GM10847 (cell line): ENCODE results near the gene LKAAEAR1.
A peak's percentile ranks its signal among the peaks of the same experiment; 100 is the strongest.

Experiments used
- POLR2A ChIP-seq: IDR thresholded peaks from 2 replicates; pipeline ENCODE4 v1.6.1; 2011; ENCODE audit not compliant: insufficient read length; ENCODE audit errors: extremely low read depth

Gene LKAAEAR1

DNA sequence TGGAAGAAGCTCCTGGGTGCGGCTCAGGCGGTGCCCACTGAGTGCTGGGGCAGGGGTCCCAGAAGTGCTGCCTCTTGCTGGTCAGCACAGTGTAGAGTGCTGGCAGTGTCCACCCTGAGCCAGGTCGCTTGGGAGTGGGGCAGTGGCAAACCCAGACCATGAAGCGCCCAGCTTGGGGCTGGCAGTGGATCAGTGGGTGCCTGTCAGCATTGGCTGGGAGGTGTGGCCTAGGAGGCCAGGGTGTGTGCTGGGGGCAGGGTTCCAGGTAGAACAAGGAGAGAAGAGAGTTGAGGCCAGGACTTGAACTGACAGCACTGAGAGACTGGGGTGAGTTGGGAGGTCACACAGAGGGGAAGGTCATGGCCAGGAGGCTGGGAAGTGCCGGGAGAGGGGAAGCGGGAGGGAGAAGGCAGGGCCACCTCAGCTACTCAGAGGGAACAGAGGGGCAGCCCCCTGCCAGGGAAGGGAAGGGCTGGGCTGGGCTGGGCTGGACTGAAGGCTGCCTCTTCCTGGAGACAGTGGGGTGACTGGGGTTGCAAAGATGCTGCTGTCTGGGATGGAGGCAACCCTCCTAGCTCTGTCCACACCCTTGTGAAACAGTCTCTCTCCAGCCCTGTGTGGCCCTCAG is 17.1 kb downstream of the LKAAEAR1 start:
- TF ChIP-seq POLR2A, result no peak

DNA sequence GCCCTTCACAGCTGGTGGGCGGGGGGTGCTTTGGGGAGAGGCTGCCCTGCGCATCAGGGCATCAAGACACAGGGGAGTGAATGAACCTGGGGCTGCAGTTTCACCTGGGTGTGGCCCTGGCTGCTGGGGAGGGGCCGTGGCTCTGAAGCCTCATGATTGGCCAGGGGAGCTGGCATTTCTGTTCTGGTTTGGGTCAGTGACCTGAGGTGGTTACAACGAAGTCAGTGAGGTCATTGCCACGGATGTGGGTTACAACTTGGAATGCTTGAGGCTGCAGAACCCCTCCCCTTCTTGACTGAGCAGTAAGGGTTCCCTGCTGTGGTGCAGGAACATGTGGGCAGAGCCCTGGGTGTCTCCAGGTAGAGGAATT is 18.2 kb downstream of the LKAAEAR1 start:
- TF ChIP-seq POLR2A, result no peak

DNA sequence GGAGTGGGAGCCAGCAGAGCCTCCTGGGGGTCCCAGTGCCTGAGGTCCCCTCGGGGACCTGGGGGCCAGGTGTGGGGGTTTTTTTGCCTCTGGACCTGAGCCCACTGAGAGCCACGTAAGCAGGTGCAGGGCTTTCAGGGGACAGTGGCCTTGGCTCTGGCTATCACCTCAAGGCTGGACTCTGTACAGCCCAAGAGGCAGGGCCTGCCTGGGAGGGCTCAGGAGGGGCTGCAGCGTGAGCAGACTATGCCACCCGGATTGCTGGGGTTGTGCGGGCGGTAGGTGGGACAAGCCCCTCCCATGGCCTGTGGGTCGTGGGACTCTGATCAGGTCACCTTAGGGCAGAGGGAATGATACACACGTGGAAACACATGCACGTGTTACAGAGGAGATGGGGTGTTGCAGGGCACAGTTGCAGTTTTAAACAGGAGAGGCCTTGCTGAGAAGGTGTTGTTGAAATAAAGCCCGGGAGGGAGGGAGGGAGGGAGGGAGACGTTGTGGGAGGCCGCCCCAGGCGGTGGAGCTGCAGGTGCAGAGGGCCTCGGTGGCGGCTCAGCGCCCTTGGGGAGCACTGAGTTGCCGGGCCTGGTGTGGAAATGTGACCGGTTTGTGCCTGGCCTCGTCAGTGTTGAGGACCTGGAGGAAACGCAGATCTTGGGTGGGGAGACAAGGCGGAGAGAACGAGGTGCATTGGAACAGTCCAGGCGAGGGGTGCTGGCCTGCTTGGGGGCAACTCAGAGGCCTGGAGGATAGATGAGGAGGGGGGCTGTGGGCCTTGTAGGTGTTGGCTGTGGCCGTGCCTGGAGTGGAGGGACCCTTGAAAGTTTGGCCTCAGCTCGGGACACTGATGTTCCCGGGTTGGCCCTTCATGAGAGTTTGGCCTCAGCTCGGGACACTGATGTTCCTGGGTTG is 18.9 kb downstream of the LKAAEAR1 start:
- no peak for TF ChIP-seq POLR2A

DNA sequence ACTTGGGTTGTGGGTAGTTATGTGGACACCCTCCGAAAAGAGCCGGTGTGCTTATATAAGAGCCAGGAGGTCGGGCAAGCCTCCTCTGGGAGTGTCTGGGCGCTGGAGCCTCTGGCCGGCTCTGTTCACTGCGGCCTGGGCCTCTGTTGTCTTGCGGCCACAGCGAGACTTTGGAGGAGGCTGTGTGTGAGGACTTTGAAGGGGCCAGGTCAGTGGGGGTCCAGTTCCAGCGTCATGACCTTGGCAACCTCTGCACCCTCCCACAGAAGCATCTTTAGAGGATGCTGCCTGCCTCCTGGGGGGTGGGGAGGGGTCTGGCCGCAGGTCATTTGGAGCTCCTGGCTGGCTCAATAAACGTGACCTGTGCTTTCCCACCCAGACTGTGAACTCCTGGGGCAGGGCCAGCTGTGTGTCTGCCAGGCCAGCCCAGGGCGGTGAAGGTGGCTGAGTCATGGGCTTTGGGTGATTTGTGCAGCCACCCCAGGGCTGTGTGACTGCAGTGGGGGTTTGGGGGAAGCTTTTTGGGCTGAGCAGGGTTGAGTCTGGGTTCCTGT is 20.0 kb downstream of the LKAAEAR1 start:
- TF ChIP-seq POLR2A, result no peak

DNA sequence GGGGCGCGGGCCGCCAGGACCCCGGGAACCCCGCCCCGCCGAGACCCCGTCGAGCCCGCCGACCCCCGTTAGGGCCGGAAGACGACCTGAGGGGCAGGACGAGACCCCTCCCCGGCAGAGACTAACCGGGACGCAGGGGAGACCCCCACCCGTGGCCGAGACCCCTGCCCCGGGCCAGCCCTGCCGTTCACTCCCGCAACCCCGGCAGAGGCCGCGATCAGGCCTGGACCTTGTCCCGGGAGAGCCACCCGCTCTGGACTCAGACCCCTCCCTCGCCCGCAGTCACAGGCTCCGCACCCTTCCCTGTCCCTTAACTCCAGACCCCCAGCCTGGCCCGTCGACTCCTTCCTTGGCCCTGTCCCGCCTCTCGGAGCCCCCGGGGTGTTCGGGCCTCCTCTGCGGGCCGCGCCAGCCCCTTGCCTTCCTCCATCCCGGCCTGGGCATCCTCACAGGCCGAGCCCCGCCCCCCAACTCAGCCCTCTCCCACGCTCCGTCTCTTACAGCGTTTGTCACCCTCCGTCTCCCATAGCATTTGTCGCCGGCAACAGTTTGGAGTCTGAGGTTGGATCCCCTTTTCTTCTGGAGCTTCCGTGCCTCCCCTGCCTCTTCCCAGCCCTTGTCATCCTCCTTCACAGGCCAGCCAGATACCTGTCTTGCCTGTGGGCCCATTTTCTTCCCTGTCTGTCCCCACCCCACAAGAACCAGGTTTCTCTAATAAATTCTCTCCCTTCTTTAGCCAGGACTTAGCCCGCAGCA is 20.6 kb downstream of the LKAAEAR1 start:
- no peak for TF ChIP-seq POLR2A

DNA sequence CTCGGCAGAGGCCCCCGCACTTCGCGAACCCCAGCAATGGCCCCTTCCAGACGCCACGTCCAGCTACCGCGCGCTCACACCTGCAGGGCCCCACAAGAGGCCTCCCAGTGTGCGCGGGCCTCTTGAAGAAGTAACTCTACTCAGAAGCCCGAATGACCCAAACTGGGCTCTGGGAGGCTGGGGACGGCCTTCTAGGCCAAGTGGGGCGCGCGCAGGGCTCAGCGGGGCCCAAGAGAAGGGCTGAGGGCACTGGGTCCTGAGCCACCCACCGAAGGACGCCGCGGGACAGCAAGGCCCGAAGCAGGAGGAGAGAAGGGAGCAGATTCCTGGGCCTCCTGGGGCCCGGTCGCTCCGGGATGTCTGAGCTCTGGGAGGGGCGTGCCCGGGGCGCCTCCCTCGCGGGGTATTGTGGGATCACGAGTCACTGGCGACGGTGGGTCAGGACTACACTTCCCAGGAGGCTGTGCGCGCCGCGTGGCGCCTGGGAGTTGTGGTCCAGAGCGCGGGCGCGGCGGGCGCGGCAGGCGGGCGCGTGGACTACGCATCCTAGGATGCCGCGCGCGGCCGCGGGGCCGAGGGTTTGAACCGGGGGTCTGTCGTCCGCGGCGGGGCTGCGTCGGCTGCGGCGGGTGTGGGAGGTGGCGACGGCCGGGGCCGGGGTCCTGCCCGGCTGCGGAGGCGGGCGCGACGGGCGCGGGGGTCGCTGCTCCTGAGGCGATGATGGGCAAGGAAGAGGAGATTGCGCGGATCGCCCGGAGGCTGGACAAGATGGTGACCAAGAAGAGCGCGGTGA is 21.4 kb downstream of the LKAAEAR1 start, which contains the start of gene TCEA2:
TSS of gene TCEA2 (plus strand) at position 603 of the 793 bp plus-strand sequence. CDS start at position 718, 115 bp downstream.
- peak; percentile 45 for TF ChIP-seq POLR2A

DNA sequence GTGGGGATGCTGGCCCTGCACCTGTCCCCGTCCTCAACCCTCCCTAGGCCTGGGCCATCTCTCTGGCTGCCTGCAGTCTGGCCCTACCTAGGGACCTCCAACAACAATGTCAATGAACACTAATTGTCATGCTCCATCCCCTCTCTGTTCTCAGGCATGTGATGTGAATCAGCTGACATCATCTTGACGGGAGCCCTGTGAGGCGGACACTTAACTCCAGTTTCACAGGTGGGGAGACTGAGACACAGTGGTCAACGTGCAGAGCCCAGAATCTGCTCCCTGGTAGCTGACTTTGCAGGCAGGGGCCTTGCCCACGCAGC is 22.0 kb downstream of the LKAAEAR1 start:
- no peak for TF ChIP-seq POLR2A

DNA sequence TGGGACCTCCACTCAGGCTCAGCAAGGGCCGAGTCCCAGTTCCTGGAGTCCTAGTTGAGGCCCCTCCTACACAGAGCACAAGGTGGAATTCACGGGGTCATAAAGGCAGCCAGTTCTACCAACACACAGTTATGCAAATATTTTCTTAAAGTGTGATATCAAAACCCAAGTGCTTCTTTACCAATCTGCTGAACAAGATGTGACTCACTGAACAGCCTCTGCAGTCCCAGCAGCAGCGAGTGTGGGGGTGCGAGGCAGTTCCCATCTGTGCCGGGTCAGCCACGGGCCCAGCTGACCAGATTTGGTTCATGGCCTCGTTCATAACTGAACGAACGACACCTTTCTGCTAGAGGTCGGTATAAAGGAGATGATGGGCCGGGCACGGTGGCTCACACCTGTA is 25.7 kb downstream of the LKAAEAR1 start:
- no peak for TF ChIP-seq POLR2A

DNA sequence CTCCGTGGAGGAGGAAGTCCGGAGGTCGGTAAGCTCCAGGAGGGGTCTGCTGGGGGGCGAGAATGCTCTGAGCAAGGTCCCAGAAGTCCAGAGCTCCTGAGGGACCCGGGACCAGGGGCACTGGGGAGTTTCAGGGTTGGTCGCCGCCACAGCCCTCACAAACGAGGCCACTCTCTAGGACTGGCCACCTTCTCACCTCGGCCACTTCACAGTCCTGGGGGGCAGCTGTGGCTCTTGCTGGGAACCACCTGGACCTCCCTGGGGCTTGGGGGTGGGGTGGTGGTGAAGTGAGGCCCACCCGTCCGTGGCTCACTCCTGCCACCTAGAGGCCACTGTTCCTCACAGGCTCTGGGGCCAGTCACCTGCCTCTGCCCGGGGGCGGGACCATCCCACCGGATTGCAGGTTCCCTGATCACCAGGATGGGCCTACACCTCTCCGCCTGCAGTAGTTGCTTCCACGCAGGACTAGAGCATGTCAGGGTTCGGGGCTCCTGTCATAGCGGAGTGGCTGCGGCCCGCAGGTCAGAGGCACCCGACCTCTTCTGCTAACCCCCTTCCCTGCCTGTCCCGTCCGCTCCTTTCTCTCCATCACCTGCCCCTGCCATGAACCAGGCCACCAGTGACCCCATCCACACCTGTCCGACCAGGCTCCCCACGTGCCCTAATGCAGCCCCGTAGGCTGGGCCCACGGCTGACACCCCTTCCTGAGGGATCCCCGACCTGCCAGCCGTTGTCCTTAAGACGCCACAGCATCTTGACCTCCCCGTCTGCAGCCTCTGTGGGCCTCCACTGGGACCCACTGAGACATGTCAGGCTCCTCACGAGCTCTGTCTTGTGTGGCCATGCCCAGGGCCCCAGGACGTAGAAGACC is 26.3 kb downstream of the LKAAEAR1 start:
- TF ChIP-seq POLR2A, result no peak

DNA sequence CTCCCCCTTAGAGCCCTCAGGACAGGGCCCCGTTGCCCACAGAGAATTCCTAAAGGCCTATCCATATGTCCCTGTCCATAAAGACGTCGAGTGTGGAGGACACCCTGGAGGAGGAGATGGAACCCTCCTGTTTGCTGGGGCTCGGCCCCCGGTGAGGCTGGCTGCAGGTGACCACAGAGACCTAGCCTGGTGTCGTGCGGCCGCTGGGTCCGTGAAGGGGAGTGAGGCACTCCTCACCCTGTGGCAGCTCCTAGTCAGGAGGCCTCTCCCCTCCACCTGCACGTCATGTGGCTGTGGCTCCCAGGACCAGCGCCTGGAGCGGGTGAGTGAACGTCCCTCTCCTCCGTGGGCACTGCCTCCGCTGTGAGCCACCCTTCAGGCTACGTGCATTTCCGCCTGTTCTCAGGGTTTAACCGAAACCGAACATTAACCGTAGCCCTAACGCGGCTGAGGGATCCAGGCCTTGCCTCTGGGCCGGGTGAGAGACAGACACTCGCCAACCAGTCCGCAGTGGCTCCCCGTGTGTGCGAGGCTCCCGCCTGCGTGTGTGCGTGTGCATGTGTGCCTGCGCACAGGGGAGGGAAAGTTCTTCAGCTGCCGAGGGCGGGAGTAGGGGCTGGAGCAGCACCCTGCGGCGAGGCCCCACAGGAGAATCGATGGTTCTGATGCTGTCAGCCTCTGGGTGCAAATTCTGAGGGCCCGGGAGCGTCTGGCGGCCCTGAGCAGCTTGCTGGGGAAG is 27.1 kb downstream of the LKAAEAR1 start:
- TF ChIP-seq POLR2A, result no peak

DNA sequence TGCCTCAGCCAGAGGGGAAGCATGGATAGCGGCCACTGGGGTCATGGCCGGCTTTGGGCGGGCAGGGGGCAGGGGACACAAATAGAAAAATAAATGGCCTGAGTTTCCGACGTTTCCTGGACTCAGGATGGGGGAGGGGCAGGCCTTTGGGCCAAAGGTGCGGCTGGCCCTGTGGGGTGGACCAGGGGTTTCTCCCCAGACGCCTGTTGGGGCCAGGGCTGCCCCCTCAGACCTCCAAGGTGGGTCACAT is 27.6 kb downstream of the LKAAEAR1 start:
- no peak for TF ChIP-seq POLR2A

DNA sequence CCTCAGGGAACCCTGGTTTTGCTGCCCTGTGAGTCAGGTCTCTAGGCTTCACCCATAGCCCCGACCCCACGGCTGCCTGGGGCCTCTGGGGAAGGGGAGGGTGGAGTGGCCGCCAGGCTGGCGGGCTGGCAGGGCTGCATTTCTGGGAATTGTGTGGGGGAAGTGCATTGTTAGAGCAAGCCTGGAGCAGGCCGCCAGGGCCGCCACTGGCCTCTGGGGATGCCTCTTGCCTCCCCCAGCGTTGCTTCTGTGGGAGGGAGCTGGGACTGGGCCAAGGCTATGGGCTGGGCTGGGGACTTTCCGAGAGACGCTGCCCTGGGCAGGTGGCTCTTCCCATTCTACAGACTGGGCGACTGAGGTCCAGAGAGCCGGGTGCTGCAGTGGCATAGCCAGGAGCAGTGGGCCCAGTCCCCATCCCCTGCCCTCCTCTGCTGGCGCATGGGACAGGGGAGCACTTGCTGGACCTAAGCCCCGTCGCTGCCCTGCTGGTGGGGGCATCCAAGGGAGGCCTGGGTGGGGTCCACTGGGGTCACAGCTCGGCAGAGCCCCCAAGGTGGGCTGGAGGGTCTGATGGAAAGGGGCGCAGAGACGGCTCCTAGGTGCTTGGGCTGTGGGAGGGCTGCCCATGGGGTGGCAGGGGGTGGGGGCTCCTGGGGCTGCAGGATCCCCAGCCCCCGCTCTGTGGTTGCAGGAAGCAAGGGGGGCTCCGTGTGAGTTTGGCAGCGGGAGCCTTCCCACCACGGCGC is 28.1 kb downstream of the LKAAEAR1 start:
- TF ChIP-seq POLR2A, result no peak

DNA sequence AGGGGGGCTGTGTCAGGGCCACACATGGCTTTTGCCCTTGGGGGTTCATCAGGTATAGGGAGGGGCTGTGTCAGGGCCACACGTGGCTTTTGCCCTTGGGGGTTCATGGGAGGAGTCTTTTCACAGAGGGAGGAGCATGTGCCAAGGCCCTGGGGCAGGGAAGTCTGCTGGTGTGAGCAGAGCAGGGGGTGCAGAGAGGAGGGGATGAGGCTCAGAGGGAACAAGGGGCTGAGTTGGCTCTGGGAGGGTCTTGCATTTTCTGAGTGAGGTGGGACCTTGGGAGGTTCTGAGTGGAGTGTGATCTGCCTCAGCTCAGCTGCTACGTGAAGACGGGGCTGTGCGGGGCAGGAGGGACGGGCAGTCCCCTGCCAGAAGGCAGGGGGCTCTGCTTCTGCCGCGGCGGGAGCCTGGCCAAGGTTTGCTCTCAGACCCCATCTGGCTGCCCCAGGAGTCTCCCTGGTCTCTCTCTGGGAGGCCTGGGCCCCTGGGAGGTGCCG is 28.8 kb downstream of the LKAAEAR1 start:
- no peak for TF ChIP-seq POLR2A
